Upper lobe of left lung (tissue), 4 donors: ENCODE measurements around the gene ATF7.

Experiments
- EP300 ChIP-seq, 4 donors: sonication (generic); formaldehyde crosslinking; IDR thresholded peaks; one replicate each; pipeline ENCODE4 v1.5.1; 2017; ENCODE audit warnings: antibody characterized with exemption in 4 of 4, control low read depth in 2 of 4
- POLR2A ChIP-seq, 4 donors: fragments of 450-650 bp; IDR thresholded peaks; one replicate each; pipeline ENCODE4 v1.5.1; 2016 to 2017; ENCODE audit warnings: antibody characterized with exemption in 4 of 4, mild to moderate bottlenecking in 2 of 4
- POLR2AphosphoS5 ChIP-seq, 2 donors: sonication (generic); formaldehyde crosslinking; IDR thresholded peaks; one replicate each; pipeline ENCODE4 v1.5.1; 2017; ENCODE audit warnings: antibody characterized with exemption in 2 of 2
- TF ChIP-seq, protein P1 (sequence below), 6 experiments: fragments of 450-650 bp in 4 of 6; fragments of 200-600 bp in 2 of 6; sonication (generic) in 2 of 6; IDR thresholded peaks; one replicate each; pipeline ENCODE4 v1.5.1; 2016 to 2019; ENCODE audit warnings: antibody characterized with exemption in 6 of 6

DNA sequence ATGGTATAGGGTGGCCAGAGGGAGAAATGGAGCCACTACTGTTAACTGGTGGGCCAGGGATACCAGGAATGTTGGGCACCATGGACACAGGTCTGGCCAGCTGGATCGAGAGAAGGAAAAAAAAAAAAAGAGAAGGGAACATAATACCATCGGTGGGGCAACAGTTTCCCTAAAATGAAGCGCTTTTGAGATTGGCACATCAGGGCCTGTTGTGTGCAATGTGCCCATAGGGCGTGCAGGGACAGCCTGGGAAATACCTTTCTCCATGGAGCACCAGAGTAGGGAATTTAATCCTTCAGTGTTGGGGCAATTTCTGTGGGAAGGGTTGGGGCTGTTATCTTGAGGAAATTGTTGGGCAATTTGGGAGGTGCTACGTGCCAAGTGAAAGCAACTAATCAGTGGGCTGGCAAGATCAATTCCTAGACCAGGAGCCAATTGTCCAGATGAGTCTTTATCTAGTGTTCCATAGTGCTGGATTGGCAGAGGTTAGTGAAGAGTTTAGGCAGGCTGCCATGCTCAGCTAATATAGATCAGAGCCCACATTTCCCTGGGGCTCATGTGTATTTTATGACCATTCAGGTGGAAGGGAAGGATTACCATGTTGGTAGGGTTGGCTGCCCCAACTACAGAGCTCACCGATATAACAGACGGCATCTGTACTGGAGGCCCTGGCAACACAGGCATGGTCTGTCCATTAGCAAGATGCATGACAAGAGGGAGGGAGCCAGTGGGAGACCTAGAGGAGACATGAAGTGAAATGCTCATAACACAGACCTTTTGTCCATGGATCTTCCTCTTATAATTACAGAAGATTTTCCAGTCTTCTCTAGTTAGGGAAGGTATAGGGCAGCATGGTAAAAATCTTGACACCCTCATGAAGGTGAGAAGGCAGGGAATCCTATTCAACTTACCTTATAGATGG, 93.4 kb downstream of the ATF7 start:
- TF ChIP-seq, protein P1, sequence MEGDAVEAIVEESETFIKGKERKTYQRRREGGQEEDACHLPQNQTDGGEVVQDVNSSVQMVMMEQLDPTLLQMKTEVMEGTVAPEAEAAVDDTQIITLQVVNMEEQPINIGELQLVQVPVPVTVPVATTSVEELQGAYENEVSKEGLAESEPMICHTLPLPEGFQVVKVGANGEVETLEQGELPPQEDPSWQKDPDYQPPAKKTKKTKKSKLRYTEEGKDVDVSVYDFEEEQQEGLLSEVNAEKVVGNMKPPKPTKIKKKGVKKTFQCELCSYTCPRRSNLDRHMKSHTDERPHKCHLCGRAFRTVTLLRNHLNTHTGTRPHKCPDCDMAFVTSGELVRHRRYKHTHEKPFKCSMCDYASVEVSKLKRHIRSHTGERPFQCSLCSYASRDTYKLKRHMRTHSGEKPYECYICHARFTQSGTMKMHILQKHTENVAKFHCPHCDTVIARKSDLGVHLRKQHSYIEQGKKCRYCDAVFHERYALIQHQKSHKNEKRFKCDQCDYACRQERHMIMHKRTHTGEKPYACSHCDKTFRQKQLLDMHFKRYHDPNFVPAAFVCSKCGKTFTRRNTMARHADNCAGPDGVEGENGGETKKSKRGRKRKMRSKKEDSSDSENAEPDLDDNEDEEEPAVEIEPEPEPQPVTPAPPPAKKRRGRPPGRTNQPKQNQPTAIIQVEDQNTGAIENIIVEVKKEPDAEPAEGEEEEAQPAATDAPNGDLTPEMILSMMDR (IDR thresholded peaks at IDR 0.05) = no peak
- TF ChIP-seq EP300 (IDR thresholded peaks at IDR 0.05) = no peak
- no peak for TF ChIP-seq POLR2AphosphoS5 (IDR thresholded peaks at IDR 0.05)
- TF ChIP-seq POLR2A (IDR thresholded peaks at IDR 0.05) = no peak
